H1 (cell line): ENCODE results near the gene DRAP1. TPM values are rescaled to one million over a fixed set of nuclear protein-coding genes. Genes with fewer than 3 reads are reported as not detected.

Source experiments
- CTCF ChIA-PET: fragments of 300-600 bp; sonication (Branson Sonifier 250); formaldehyde crosslinking; loops from one replicate; lab custom pipeline; 2021; ENCODE audit not compliant: partially characterized antibody; lab: Charles Lee
- POLR2A ChIA-PET: fragments of 300-600 bp; sonication (Branson Sonifier 250); formaldehyde crosslinking; loops from one replicate; lab custom pipeline; 2021; ENCODE audit warnings: inconsistent platforms; ENCODE audit not compliant: partially characterized antibody; lab: Charles Lee
- DNase-seq, 2 experiments: peaks; one replicate each; pipeline versions ENCODE4 v3.0.0 to v3.0.0-alpha.2; 2010 to 2022; ENCODE audit warnings: low spot score in 2 of 2, low read depth in 1 of 2, mixed read lengths in 1 of 2
- FAIRE-seq: peaks from 2 replicates; lab custom pipeline; 2011; peaks lifted over from hg19 to GRCh38; lab: Jason Lieb, UNC
- H2AFZ ChIP-seq: 2 replicates; pipeline ENCODE4 v1.8.1; 2012; ENCODE audit warnings: low read length, inconsistent platforms
- H2AK5ac ChIP-seq: 2 replicates; pipeline ENCODE4 v1.6.1; 2013; ENCODE audit warnings: low read depth, low read length
- H2BK120ac ChIP-seq: replicated peaks from 2 replicates; pipeline ENCODE3; 2013; ENCODE audit warnings: low read depth, low read length, inconsistent platforms
- H2BK12ac ChIP-seq: 2 replicates; pipeline ENCODE4 v1.6.1; 2013; ENCODE audit warnings: low read depth, low read length
- H2BK15ac ChIP-seq: 2 replicates; pipeline ENCODE4 v1.6.1; 2013; ENCODE audit warnings: low read length
- H2BK20ac ChIP-seq: 2 replicates; pipeline ENCODE4 v1.6.1; 2013; ENCODE audit warnings: low read length
- H2BK5ac ChIP-seq: 2 replicates; pipeline ENCODE4 v1.6.1; 2013; ENCODE audit warnings: low read depth, low read length
- H3K14ac ChIP-seq: 2 replicates; pipeline ENCODE4 v1.6.1; 2013; ENCODE audit warnings: inconsistent platforms; ENCODE audit not compliant: insufficient read length
- H3K18ac ChIP-seq: 2 replicates; pipeline ENCODE4 v1.6.1; 2013; ENCODE audit warnings: low read length; ENCODE audit errors: extremely low read depth
- H3K23ac ChIP-seq: 2 replicates; pipeline ENCODE4 v1.6.1; 2013; ENCODE audit warnings: inconsistent platforms; ENCODE audit not compliant: insufficient read length
- H3K23me2 ChIP-seq: 2 replicates; pipeline ENCODE4 v1.6.1; 2013; ENCODE audit warnings: low read depth, low read length
- H3K27ac ChIP-seq: 2 replicates; pipeline ENCODE4 v1.6.1; 2011; ENCODE audit warnings: low read depth, low read length, inconsistent platforms
- H3K27me3 ChIP-seq, 4 experiments: replicated peaks in 1 of 4; 1 replicate in 1 of 4; 2 replicates in 3 of 4; pipeline versions ENCODE4 v1.6.1 to v1.8.1; 2011 to 2013; ENCODE audit warnings: low read length in 3 of 4, mild to moderate bottlenecking in 3 of 4, inconsistent platforms in 2 of 4, mixed read lengths in 2 of 4, moderate library complexity in 1 of 4; ENCODE audit not compliant: control insufficient read depth in 3 of 4, insufficient read depth in 3 of 4; ENCODE audit errors: extremely low read depth in 1 of 4
- H3K36me3 ChIP-seq, 4 experiments: 2 replicates each; pipeline versions ENCODE4 v1.6.1 to v1.8.1; 2011 to 2013; ENCODE audit warnings: mild to moderate bottlenecking in 4 of 4, low read length in 3 of 4, moderate library complexity in 2 of 4, control low read depth in 1 of 4, inconsistent platforms in 1 of 4; ENCODE audit not compliant: insufficient read depth in 4 of 4, control insufficient read depth in 2 of 4
- H3K4ac ChIP-seq: replicated peaks from 2 replicates; pipeline ENCODE3; 2013; ENCODE audit warnings: low read length, low read depth, mixed read lengths, inconsistent platforms; ENCODE audit not compliant: insufficient read length
- H3K4me1 ChIP-seq, 4 experiments: replicated peaks in 1 of 4; 1 replicate in 1 of 4; 2 replicates in 3 of 4; pipeline versions ENCODE4 v1.6.1 to v1.8.1; 2011 to 2013; ENCODE audit warnings: low read length in 3 of 4, inconsistent platforms in 2 of 4, mixed read lengths in 1 of 4; ENCODE audit not compliant: insufficient read depth in 4 of 4, control insufficient read depth in 3 of 4
- H3K4me2 ChIP-seq, 2 experiments: 2 replicates each; pipeline versions ENCODE4 v1.6.1 to v1.8.1; 2011 to 2013; ENCODE audit warnings: low read depth in 2 of 2, low read length in 2 of 2, control low read depth in 1 of 2, inconsistent platforms in 1 of 2, mild to moderate bottlenecking in 1 of 2; ENCODE audit not compliant: insufficient read depth in 1 of 2
- H3K4me3 ChIP-seq, 4 experiments: fragments of 200-600, 300-600 bp in 1 of 4; sonication (generic), shearing (Covaris generic), sonication (Bioruptor Twin) in 1 of 4; 2 replicates each; pipeline versions ENCODE4 v1.5.1 to v1.8.1; 2011 to 2016; ENCODE audit warnings: low read length in 4 of 4, low read depth in 3 of 4, control low read depth in 2 of 4, inconsistent platforms in 2 of 4, mild to moderate bottlenecking in 2 of 4, mixed read lengths in 1 of 4, moderate library complexity in 1 of 4; ENCODE audit not compliant: insufficient read depth in 2 of 4; ENCODE audit errors: extremely low read depth in 1 of 4
- H3K56ac ChIP-seq: replicated peaks from 2 replicates; pipeline ENCODE3; 2013; ENCODE audit warnings: low read depth, mild to moderate bottlenecking, mixed read lengths, low read length, inconsistent platforms; ENCODE audit not compliant: insufficient read length
- H3K79me1 ChIP-seq: 2 replicates; pipeline ENCODE4 v1.6.1; 2013; ENCODE audit warnings: low read depth, low read length, control low read depth
- H3K79me2 ChIP-seq, 2 experiments: 2 replicates each; pipeline versions ENCODE4 v1.6.1 to v1.8.1; 2012 to 2013; ENCODE audit warnings: low read length in 2 of 2, mild to moderate bottlenecking in 2 of 2, inconsistent platforms in 1 of 2; ENCODE audit not compliant: insufficient read depth in 2 of 2, control insufficient read depth in 1 of 2
- H3K9ac ChIP-seq, 4 experiments: replicated peaks in 1 of 4; 1 replicate in 1 of 4; 2 replicates in 3 of 4; pipeline versions ENCODE4 v1.6.1 to v1.8.1; 2011 to 2013; ENCODE audit warnings: low read depth in 3 of 4, low read length in 3 of 4, control low read depth in 2 of 4, mild to moderate bottlenecking in 2 of 4, moderate library complexity in 2 of 4, inconsistent platforms in 1 of 4; ENCODE audit errors: extremely low read depth in 1 of 4
- H3K9me3 ChIP-seq, 2 experiments: 2 replicates each; pipeline versions ENCODE4 v1.6.1 to v1.8.1; 2012 to 2013; ENCODE audit warnings: mild to moderate bottlenecking in 2 of 2, moderate library complexity in 2 of 2, control low read depth in 1 of 2, inconsistent platforms in 1 of 2, low read depth in 1 of 2, low read length in 1 of 2, mixed read lengths in 1 of 2; ENCODE audit not compliant: insufficient read depth in 2 of 2
- H4K20me1 ChIP-seq, 2 experiments: replicated peaks in 1 of 2; 2 replicates each; pipeline versions ENCODE3 to v1.8.1; 2011 to 2013; ENCODE audit warnings: inconsistent platforms in 2 of 2, low read length in 2 of 2, mild to moderate bottlenecking in 1 of 2; ENCODE audit not compliant: insufficient read depth in 2 of 2, control insufficient read depth in 1 of 2
- H4K5ac ChIP-seq: 2 replicates; pipeline ENCODE4 v1.6.1; 2013; ENCODE audit warnings: low read length, low read depth, mixed read lengths, inconsistent platforms; ENCODE audit not compliant: insufficient read length
- H4K8ac ChIP-seq: 2 replicates; pipeline ENCODE4 v1.8.0; 2013; ENCODE audit warnings: mild to moderate bottlenecking, moderate library complexity, low read length, inconsistent platforms; ENCODE audit not compliant: insufficient read depth; ENCODE audit errors: extremely low read depth
- H4K91ac ChIP-seq: replicated peaks from 2 replicates; pipeline ENCODE3; 2013; ENCODE audit warnings: low read length, mixed read lengths, inconsistent platforms; ENCODE audit not compliant: insufficient read length
- CEBPB ChIP-seq: IDR thresholded peaks from 2 replicates; pipeline ENCODE4 v1.6.1; 2012; ENCODE audit warnings: low read depth, low read length
- EP300 ChIP-seq, 2 experiments: IDR thresholded peaks; 1 replicate in 1 of 2; 2 replicates in 1 of 2; pipeline ENCODE4 v1.6.1; 2011 to 2012; ENCODE audit warnings: low read depth in 2 of 2, low read length in 2 of 2, mild to moderate bottlenecking in 2 of 2, borderline replicate concordance in 1 of 2, inconsistent platforms in 1 of 2, moderate library complexity in 1 of 2
- JUND ChIP-seq: IDR thresholded peaks from 2 replicates; pipeline ENCODE4 v1.6.1; 2011; ENCODE audit warnings: mild to moderate bottlenecking, improper control_type of control experiment, low read length
- POLR2AphosphoS5 ChIP-seq: IDR thresholded peaks from 2 replicates; pipeline ENCODE4 v1.6.1; 2011; ENCODE audit warnings: low read depth, low read length
- POU5F1 ChIP-seq: IDR thresholded peaks from 2 replicates; pipeline ENCODE4 v1.6.1; 2011; ENCODE audit warnings: low read depth, mild to moderate bottlenecking, low read length, moderate library complexity
- SUZ12 ChIP-seq: fragments of 200-600 bp; sonication (generic); IDR thresholded peaks from 2 replicates; pipeline ENCODE4 v1.6.1; 2012; ENCODE audit warnings: mild to moderate bottlenecking, inconsistent platforms, low read length, moderate library complexity, mixed read lengths
- TCF12 ChIP-seq: IDR thresholded peaks from 2 replicates; pipeline ENCODE4 v1.6.1; 2011; ENCODE audit warnings: low read depth, mild to moderate bottlenecking, low read length
- YY1 ChIP-seq: IDR thresholded peaks from 2 replicates; pipeline ENCODE4 v1.6.1; 2011; ENCODE audit warnings: low read depth, mild to moderate bottlenecking, low read length
- WGBS, 2 experiments: shearing (Covaris generic) in 1 of 2; methylation state at CpG; one replicate each; pipeline versions ENCODE4 v1.1.6 to v1.1.7; 2013 to 2015; ENCODE audit warnings: low lambda C conversion rate in 2 of 2, mixed read lengths in 2 of 2, inconsistent platforms in 1 of 2, low coverage in 1 of 2, missing lambda C conversion rate in 1 of 2; ENCODE audit not compliant: insufficient replicate concordance in 2 of 2, insufficient coverage in 1 of 2, insufficient read length in 1 of 2; ENCODE audit errors: extremely low coverage in 1 of 2, missing lambda C conversion rate in 1 of 2; 5-methylcytosine and 5-hydroxymethylcytosine counted together
- polyA plus RNA-seq, 7 experiments: library from polyadenylated mRNA; depleted of rRNA in 3 of 7; stranded (reverse) in 5 of 7; unstranded in 2 of 7; fragments of >200 nt in 5 of 7; fragments of 200-250 nt in 2 of 7; gene quantifications; 1 replicate in 5 of 7; 2 replicates in 1 of 7; 4 replicates in 1 of 7; pipeline versions ENCODE4 v1.2.1 to v1.2.3, GENCODE V29; 2011 to 2013; ENCODE audit warnings: missing spikeins in 2 of 7, mixed read lengths in 2 of 7
- total RNA-seq: library from RNA; stranded (reverse); fragmentation: NEBNext Ultra II Directional; extraction: Animal tissue kit (Norgen Biotek cat#: 25700); gene quantifications from 2 replicates; pipeline ENCODE4 v1.2.1, GENCODE V29; 2021

Gene DRAP1
- total and polyA plus RNA-seq, 2 of the 8 experiments (the other 6 are each of a cell fraction or from before 2014, with no cell fraction given), result 62.5 to 98.7 TPM

- WGBS, 2 experiments, result 90% methylated on average over 24 of the region's 24 CpGs; no CpG with 5 or more reads in 1 of the 2 experiments
- H4K8ac ChIP-seq, result no peak overlapping the region
- peaks cover 0 to 32% (median 15%) of the 10 kb centered on the region in 4 experiments; a peak in 4 of 7 replicates for H3K27me3 ChIP-seq
- no peaks in the 10 kb centered on the region for H3K79me2 ChIP-seq
- H3K14ac ChIP-seq, result no peak overlapping the region
- peaks cover 9% of the 10 kb centered on the region; the same call in 1 of the 2 replicates for H3K23me2 ChIP-seq
- H3K9ac ChIP-seq, result no peak overlapping the region
- ChIA-PET POLR2A (interaction anchor here (0.8 to 39.7 kb wide), 3 partner anchors 4 to 47 kb away, joined by 3 to 1071 read pairs (median 1071); partner anchors contain the start of genes CCDC85B, CFL1, CTSW and EFEMP2), CTCF (interaction anchor here (0.6 to 8.9 kb wide), 16 partner anchors 8 to 189 kb away, joined by 3 to 210 read pairs (median 3); partner anchors contain the start of genes CCDC85B, CFL1, CTSW and FIBP)
- no peak overlapping the region for H2BK120ac ChIP-seq
- no peak overlapping the region for H4K5ac ChIP-seq
- DNase-seq, result no peak
- no peak overlapping the region for H2BK5ac ChIP-seq
- H3K9me3 ChIP-seq, result no peaks in the 10 kb centered on the region
- no peak overlapping the region for H2BK15ac ChIP-seq
- H2BK20ac ChIP-seq, result no peak overlapping the region
- peaks cover 0 to 2% of the 10 kb centered on the region in 2 experiments for H4K20me1 ChIP-seq
- no peak overlapping the region for H4K91ac ChIP-seq
- no peak overlapping the region for H3K56ac ChIP-seq
- TF ChIP-seq POU5F1 (no peak), POLR2AphosphoS5 (no peak), YY1 (no peak), EP300 (IDR thresholded peaks at IDR 0.05; ENCODE audit: borderline replicate concordance in 1 of 2, low read depth in 2 of 2, low read length in 2 of 2) (no peak), SUZ12 (no peak), JUND (no peak), CEBPB (no peak), TCF12 (no peak)
- TF ChIP-seq, all 59 proteins: peak for 0
- no peak overlapping the region for H3K18ac ChIP-seq
- no peak overlapping the region for H3K4me3 ChIP-seq
- no peak overlapping the region; a peak in 1 of 4 replicates for H3K4me2 ChIP-seq
- no peak overlapping the region for H3K23ac ChIP-seq
- FAIRE-seq, result no peak
- H3K4me1 ChIP-seq, result peaks cover 0 to 10% (median 3%) of the 10 kb centered on the region in 4 experiments; a peak in 5 of 7 replicates
- no peaks in the 10 kb centered on the region for H3K36me3 ChIP-seq
- no peak overlapping the region for H3K27ac ChIP-seq
- H2BK12ac ChIP-seq, result 0 out of 2 replicates have a peak overlapping the region, but pooled peaks have one; percentile 27
- no peaks in the 10 kb centered on the region; the same call in 1 of the 2 replicates for H3K79me1 ChIP-seq
- no peak overlapping the region for H2AFZ ChIP-seq
- no peak overlapping the region for H3K4ac ChIP-seq
- peak overlapping the region; percentile 40; the same call in 1 of the 2 replicates for H2AK5ac ChIP-seq
Observed at GRCh38 chr11:65870706-65871681, 48.2 kb upstream of the DRAP1 start.
